Measurements from ENCODE around the gene PIP5K1B.

The PIP5K1B gene

GRCh38 chr9:68763104-68763503 is 58.1 kb downstream of the PIP5K1B start:
- Histone ChIP-seq H3K36me3 (replicated peaks; ENCODE audit: insufficient read depth, low read length) (no peaks in the 10 kb centered on the region), H3K27me3 (replicated peaks; ENCODE audit: insufficient read depth, low read length) (no peaks in the 10 kb centered on the region), H3K4me2 (ENCODE audit: low read depth, low read length) (no peak overlapping the region), H4K20me1 (ENCODE audit: insufficient read depth, low read length) (no peaks in the 10 kb centered on the region), H3K27ac (ENCODE audit: low read length) (no peak overlapping the region), H3K4me1 (ENCODE audit: low read length) (no peaks in the 10 kb centered on the region), H3K4me3 (ENCODE audit: low read length) (no peak overlapping the region), H3F3A (ENCODE audit: insufficient read depth, low read length) (no peaks in the 10 kb centered on the region), H3K9ac (ENCODE audit: low read length) (no peak overlapping the region), H3K79me2 (ENCODE audit: low read length) (no peaks in the 10 kb centered on the region), H2AFZ (ENCODE audit: low read length) (no peak overlapping the region), H3K9me3 (replicated peaks; ENCODE audit: insufficient read depth, low read length) (no peaks in the 10 kb centered on the region), H3K9me2 (replicated peaks; ENCODE audit: insufficient read depth, low read length) (no peaks in the 10 kb centered on the region)
- TF ChIP-seq EZH2 (optimal IDR thresholded peaks at IDR 0.05; ENCODE audit: low read depth, low read length) = no peak
- TF ChIP-seq EZH2phosphoT487 (IDR thresholded peaks at IDR 0.05; ENCODE audit: low read length) = no peak
- TF ChIP-seq, protein P1, sequence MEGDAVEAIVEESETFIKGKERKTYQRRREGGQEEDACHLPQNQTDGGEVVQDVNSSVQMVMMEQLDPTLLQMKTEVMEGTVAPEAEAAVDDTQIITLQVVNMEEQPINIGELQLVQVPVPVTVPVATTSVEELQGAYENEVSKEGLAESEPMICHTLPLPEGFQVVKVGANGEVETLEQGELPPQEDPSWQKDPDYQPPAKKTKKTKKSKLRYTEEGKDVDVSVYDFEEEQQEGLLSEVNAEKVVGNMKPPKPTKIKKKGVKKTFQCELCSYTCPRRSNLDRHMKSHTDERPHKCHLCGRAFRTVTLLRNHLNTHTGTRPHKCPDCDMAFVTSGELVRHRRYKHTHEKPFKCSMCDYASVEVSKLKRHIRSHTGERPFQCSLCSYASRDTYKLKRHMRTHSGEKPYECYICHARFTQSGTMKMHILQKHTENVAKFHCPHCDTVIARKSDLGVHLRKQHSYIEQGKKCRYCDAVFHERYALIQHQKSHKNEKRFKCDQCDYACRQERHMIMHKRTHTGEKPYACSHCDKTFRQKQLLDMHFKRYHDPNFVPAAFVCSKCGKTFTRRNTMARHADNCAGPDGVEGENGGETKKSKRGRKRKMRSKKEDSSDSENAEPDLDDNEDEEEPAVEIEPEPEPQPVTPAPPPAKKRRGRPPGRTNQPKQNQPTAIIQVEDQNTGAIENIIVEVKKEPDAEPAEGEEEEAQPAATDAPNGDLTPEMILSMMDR (IDR thresholded peaks at IDR 0.05; ENCODE audit: low read length) = no peak
- DNase-seq = no peak

- Histone ChIP-seq H3F3A (ENCODE audit: insufficient read depth, low read length) (no peaks in the 10 kb centered on the region), H3K4me3 (ENCODE audit: low read length) (no peak overlapping the region), H3K27ac (ENCODE audit: low read length) (no peak overlapping the region), H3K4me2 (ENCODE audit: low read depth, low read length) (no peak overlapping the region), H3K9me2 (replicated peaks; ENCODE audit: insufficient read depth, low read length) (no peaks in the 10 kb centered on the region), H3K9ac (ENCODE audit: low read length) (no peak overlapping the region), H3K79me2 (ENCODE audit: low read length) (no peaks in the 10 kb centered on the region), H4K20me1 (ENCODE audit: insufficient read depth, low read length) (no peaks in the 10 kb centered on the region), H3K4me1 (ENCODE audit: low read length) (no peaks in the 10 kb centered on the region), H3K9me3 (replicated peaks; ENCODE audit: insufficient read depth, low read length) (no peaks in the 10 kb centered on the region), H3K27me3 (replicated peaks; ENCODE audit: insufficient read depth, low read length) (no peaks in the 10 kb centered on the region), H3K36me3 (replicated peaks; ENCODE audit: insufficient read depth, low read length) (no peaks in the 10 kb centered on the region), H2AFZ (ENCODE audit: low read length) (no peak overlapping the region)
- no peak for DNase-seq
- no peak for TF ChIP-seq EZH2phosphoT487 (IDR thresholded peaks at IDR 0.05; ENCODE audit: low read length)
- TF ChIP-seq, protein P1 (IDR thresholded peaks at IDR 0.05; ENCODE audit: low read length) = no peak
- TF ChIP-seq EZH2 (optimal IDR thresholded peaks at IDR 0.05; ENCODE audit: low read depth, low read length) = no peak
Observed at GRCh38 chr9:68768619-68769018, 63.6 kb downstream of the PIP5K1B start.

GRCh38 chr9:68769852-68770251 is 64.8 kb downstream of the PIP5K1B start:
- Histone ChIP-seq H3K9me2 (replicated peaks; ENCODE audit: insufficient read depth, low read length) (no peaks in the 10 kb centered on the region), H3K4me3 (ENCODE audit: low read length) (no peak overlapping the region), H3F3A (ENCODE audit: insufficient read depth, low read length) (no peaks in the 10 kb centered on the region), H3K27me3 (replicated peaks; ENCODE audit: insufficient read depth, low read length) (no peaks in the 10 kb centered on the region), H3K79me2 (ENCODE audit: low read length) (no peaks in the 10 kb centered on the region), H4K20me1 (ENCODE audit: insufficient read depth, low read length) (no peaks in the 10 kb centered on the region), H3K36me3 (replicated peaks; ENCODE audit: insufficient read depth, low read length) (no peaks in the 10 kb centered on the region), H2AFZ (ENCODE audit: low read length) (no peak overlapping the region), H3K4me2 (ENCODE audit: low read depth, low read length) (no peak overlapping the region), H3K9ac (ENCODE audit: low read length) (no peak overlapping the region), H3K9me3 (replicated peaks; ENCODE audit: insufficient read depth, low read length) (no peaks in the 10 kb centered on the region), H3K4me1 (ENCODE audit: low read length) (no peaks in the 10 kb centered on the region), H3K27ac (ENCODE audit: low read length) (no peak overlapping the region)
- DNase-seq = no peak
- TF ChIP-seq, protein P1 (IDR thresholded peaks at IDR 0.05; ENCODE audit: low read length) = no peak
- TF ChIP-seq EZH2 (optimal IDR thresholded peaks at IDR 0.05; ENCODE audit: low read depth, low read length) = no peak
- TF ChIP-seq EZH2phosphoT487 (IDR thresholded peaks at IDR 0.05; ENCODE audit: low read length) = no peak

Data from MM.1S (cell line).